Spinal cord (tissue), 10 donors: ENCODE measurements around the gene EVI5L. TPM values are rescaled to one million over a fixed set of nuclear protein-coding genes. Genes with fewer than 3 reads are reported as not detected.

Source experiments
- DNase-seq, 6 donors: peaks; one replicate each; pipeline versions ENCODE4 v3.0.0 to v3.0.0-alpha.2; 2013 to 2015; ENCODE audit warnings: low spot score in 6 of 6, low read depth in 4 of 6
- H3K27ac ChIP-seq: one replicate; pipeline ENCODE4 v1.5.1; 2013; ENCODE audit warnings: low read depth, low read length, control low read depth
- H3K27me3 ChIP-seq: one replicate; pipeline ENCODE4 v1.6.1; 2013; ENCODE audit warnings: low read length; ENCODE audit not compliant: control insufficient read depth, insufficient read depth
- H3K36me3 ChIP-seq: one replicate; pipeline ENCODE4 v1.6.1; 2013; ENCODE audit warnings: low read length; ENCODE audit not compliant: control insufficient read depth, insufficient read depth
- H3K4me1 ChIP-seq: one replicate; pipeline ENCODE4 v1.6.1; 2013; ENCODE audit warnings: low read length; ENCODE audit not compliant: control insufficient read depth, insufficient read depth
- H3K4me3 ChIP-seq: one replicate; pipeline ENCODE4 v1.5.1; 2013; ENCODE audit warnings: low read depth, low read length, control low read depth
- H3K9me3 ChIP-seq: one replicate; pipeline ENCODE4 v1.6.1; 2013; ENCODE audit warnings: low read length; ENCODE audit not compliant: control insufficient read depth, insufficient read depth
- WGBS: methylation state at CpG from one replicate; pipeline ENCODE4 v1.1.5; 2013; ENCODE audit warnings: missing lambda C conversion rate; ENCODE audit not compliant: insufficient coverage; 5-methylcytosine and 5-hydroxymethylcytosine counted together
- polyA plus RNA-seq, 2 donors: library from polyadenylated mRNA; unstranded; fragments of 120-200 nt; gene quantifications; one replicate each; pipeline ENCODE4 v1.2.1, GENCODE V29; 2013; ENCODE audit not compliant: insufficient read length in 2 of 2
- total RNA-seq, 2 donors: library from RNA; depleted of rRNA in 1 of 2; stranded (reverse); fragments of 120-200 nt in 1 of 2; fragments of >200 nt in 1 of 2; gene quantifications; one replicate each; pipeline versions ENCODE4 v1.2.3 to v1.2.4, GENCODE V29; 2013 to 2014
- donor health status: healthy.

Gene EVI5L
- total and polyA plus RNA-seq, 4 donors = 28.4 to 110 (median 67.8) TPM

- Histone ChIP-seq H3K27ac (no peak overlapping the region), H3K36me3 (peaks cover 8% of the 10 kb centered on the region), H3K9me3 (no peaks in the 10 kb centered on the region), H3K27me3 (no peaks in the 10 kb centered on the region), H3K4me1 (peaks cover 37% of the 10 kb centered on the region), H3K4me3 (peak overlapping the region; percentile 45)
- DNase-seq = no peak
- under 1% methylated on average over 48 of the region's 53 CpGs for WGBS
Measured at GRCh38 chr19:7830272-7830771, 304 bp downstream of the EVI5L start.

DNA sequence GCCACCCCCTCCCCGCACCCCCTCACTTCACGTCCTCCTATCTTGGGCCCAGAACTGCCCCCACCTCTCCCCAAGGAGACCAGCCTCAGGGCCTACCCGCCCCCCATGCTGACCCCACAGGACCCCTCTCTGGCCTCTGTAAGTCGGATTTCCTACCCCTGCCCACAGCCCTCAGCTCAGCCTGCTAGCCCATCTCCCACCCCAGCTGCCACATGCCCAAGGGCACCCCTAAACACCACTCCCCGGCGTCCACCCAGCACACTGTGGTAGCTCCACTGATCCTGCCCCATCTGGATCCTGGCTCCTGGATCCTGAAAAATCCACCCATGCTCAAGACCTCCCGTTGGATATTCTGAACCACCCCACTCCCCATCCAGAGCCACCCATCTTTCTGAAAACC is 805 bp downstream of the EVI5L start:
- H3K4me1 ChIP-seq = peaks cover 37% of the 10 kb centered on the region
- H3K4me3 ChIP-seq = peak overlapping the region; percentile 45
- H3K9me3 ChIP-seq = no peaks in the 10 kb centered on the region
- H3K27me3 ChIP-seq = no peaks in the 10 kb centered on the region
- DNase-seq = no peak
- WGBS = 31% methylated on average over 4 of the region's 7 CpGs
- peaks cover 8% of the 10 kb centered on the region for H3K36me3 ChIP-seq
- H3K27ac ChIP-seq = no peak overlapping the region

DNA sequence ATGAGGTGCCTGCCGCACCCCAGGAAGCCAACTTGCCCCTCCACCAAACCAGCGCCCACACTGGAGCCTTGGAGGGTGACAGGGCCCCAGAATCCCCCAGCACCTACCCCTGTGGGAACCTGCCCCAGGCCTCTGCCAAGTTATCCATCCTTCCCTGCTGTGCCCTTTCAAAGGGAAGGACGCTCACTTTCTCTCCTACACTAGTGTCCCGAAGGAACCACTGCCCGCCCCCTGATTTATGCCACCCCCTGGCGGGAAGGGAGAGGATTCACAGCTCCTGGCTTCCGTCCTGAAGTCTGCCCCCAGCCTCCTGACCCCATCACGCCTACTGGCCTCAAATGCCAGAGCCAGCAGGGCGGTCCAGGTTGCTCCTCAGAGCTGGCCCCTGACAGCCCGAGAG is 1.4 kb downstream of the EVI5L start:
- Histone ChIP-seq H3K36me3 (peaks cover 8% of the 10 kb centered on the region), H3K4me1 (peaks cover 37% of the 10 kb centered on the region), H3K9me3 (no peaks in the 10 kb centered on the region), H3K4me3 (peak overlapping the region; percentile 17), H3K27ac (peak overlapping the region; percentile 10), H3K27me3 (no peaks in the 10 kb centered on the region)
- DNase-seq = peak in 1 of 6 donors; percentile 58
- 30% methylated on average over 9 of the region's 10 CpGs for WGBS

GRCh38 chr19:7832009-7832408 is 2.0 kb downstream of the EVI5L start:
- no peaks in the 10 kb centered on the region for H3K9me3 ChIP-seq
- DNase-seq = no peak
- H3K4me1 ChIP-seq = peaks cover 37% of the 10 kb centered on the region
- WGBS = 58% methylated on average over 12 of the region's 17 CpGs
- H3K4me3 ChIP-seq = peak overlapping the region; percentile 17
- H3K27me3 ChIP-seq = no peaks in the 10 kb centered on the region
- H3K36me3 ChIP-seq = peaks cover 8% of the 10 kb centered on the region
- peak overlapping the region; percentile 10 for H3K27ac ChIP-seq

- H3K27me3 ChIP-seq = no peaks in the 10 kb centered on the region
- peaks cover 8% of the 10 kb centered on the region for H3K36me3 ChIP-seq
- no peak overlapping the region for H3K27ac ChIP-seq
- 63% methylated on average over 8 of the region's 12 CpGs for WGBS
- DNase-seq = no peak
- no peak overlapping the region for H3K4me3 ChIP-seq
- H3K4me1 ChIP-seq = peaks cover 37% of the 10 kb centered on the region
- no peaks in the 10 kb centered on the region for H3K9me3 ChIP-seq
Measured at GRCh38 chr19:7832781-7833180, 2.8 kb downstream of the EVI5L start.

GRCh38 chr19:7833225-7834099 is 3.4 kb downstream of the EVI5L start:
- peaks cover 8% of the 10 kb centered on the region for H3K36me3 ChIP-seq
- 63% methylated on average over 11 of the region's 23 CpGs for WGBS
- no peak overlapping the region for H3K27ac ChIP-seq

DNA sequence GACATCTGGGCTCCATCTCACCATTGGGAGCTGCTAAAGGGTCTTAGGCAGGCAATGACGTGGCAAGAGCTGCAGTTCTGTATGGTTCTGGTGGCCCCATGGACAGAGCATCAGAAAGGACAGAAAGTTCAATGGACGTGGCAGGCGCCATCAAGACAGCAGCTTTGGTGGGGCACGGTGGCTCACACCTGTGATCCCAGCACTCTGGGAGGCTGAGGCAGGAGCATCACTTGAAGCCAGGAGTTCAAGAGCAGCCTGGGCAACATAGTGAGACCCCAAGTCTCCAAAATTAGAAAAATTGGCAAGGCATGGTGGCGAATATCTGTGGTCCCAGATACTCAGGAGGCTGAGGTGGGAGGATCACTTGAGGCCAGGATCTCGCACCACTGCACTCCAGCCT is 9.5 kb downstream of the EVI5L start:
- 92% methylated on average over 5 of the region's 6 CpGs for WGBS
- no peak for DNase-seq
- Histone ChIP-seq H3K27ac (no peak overlapping the region), H3K4me1 (no peaks in the 10 kb centered on the region), H3K27me3 (no peaks in the 10 kb centered on the region), H3K9me3 (no peaks in the 10 kb centered on the region), H3K4me3 (no peak overlapping the region), H3K36me3 (peaks cover 7% of the 10 kb centered on the region)

More at GRCh38 chr19:7833225-7834099, 3.4 kb downstream of the EVI5L start:
- peak in 2 of 6 donors; percentile 22 to 68 for DNase-seq
- H3K27me3 ChIP-seq = no peaks in the 10 kb centered on the region
- H3K4me1 ChIP-seq = peaks cover 37% of the 10 kb centered on the region
- no peak overlapping the region for H3K4me3 ChIP-seq
- no peaks in the 10 kb centered on the region for H3K9me3 ChIP-seq

DNA sequence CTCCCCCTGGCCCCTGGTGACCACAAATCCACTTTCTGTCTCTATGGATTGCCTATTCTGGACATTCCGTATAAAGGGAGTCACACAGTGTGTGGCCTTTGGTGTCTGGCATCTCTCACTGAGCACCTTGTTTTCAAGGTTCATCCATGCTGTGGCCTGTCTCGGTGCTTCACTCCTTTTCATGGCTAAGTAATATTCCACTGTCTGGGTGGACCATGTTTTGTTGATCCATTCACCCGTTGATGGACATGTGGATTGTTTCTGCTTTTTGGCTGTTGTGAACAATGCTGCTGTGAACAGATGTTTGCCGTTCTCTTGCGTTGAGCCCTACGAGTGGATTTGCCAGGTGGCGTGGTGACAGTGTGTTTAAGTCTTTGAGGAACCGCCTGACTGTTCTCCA is 10.6 kb downstream of the EVI5L start:
- DNase-seq = no peak
- H3K4me3 ChIP-seq = no peak overlapping the region
- H3K27ac ChIP-seq = no peak overlapping the region
- no peaks in the 10 kb centered on the region for H3K9me3 ChIP-seq
- WGBS = 94% methylated on average over 8 of the region's 8 CpGs
- peaks cover 6% of the 10 kb centered on the region for H3K4me1 ChIP-seq
- H3K27me3 ChIP-seq = no peaks in the 10 kb centered on the region
- H3K36me3 ChIP-seq = peaks cover 11% of the 10 kb centered on the region

DNA sequence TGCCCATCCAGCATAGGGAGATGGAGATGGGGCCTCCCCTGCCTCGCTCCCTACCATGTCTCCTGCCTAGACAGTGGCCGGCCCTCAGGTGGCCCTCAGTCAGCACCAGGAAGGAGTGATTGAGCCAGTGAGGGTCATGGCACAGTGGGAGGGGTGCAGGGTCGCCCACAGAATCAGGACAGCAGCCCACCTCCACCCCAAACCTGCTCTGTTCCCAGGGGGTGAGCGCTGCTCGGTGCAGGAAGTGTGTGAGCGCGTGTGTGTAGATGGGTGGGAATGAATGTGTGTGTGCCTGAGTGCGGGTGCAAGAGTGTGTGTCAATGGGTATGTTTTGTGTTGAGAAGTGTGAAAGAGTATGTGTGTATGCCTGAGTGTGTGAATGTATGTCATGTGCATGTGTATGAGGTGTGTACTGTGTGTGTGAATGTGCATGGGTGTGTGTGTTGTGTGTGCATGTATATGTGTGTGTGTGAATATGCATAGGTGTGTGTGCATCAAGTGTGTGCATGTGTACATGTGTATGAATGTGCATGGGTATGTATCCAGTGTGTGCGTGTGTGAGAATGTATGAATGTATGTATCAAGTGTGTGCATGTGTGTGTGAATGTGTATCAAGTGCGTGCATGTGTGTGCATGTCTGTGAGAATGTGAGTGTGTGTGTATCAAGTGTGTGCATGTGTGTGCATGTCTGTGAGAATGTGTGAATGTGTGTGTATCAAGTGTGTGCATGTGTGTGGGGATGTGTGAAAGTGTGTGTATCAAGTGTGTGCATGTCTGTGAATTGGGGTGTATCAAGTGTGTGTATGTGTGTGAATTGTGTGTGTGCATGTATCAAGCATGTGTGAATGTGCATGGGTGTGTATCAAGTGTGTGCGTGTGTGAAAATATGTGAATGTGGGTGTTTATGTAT is 12.0 kb downstream of the EVI5L start:
- no peaks in the 10 kb centered on the region for H3K27me3 ChIP-seq
- H3K36me3 ChIP-seq = peaks cover 21% of the 10 kb centered on the region
- no peak overlapping the region for H3K4me3 ChIP-seq
- no peaks in the 10 kb centered on the region for H3K9me3 ChIP-seq
- no peak overlapping the region for H3K27ac ChIP-seq
- peaks cover 15% of the 10 kb centered on the region for H3K4me1 ChIP-seq
- WGBS = 94% methylated on average over 8 of the region's 11 CpGs
- no peak for DNase-seq
